Measurements from ENCODE around the gene MAP4K1.
"Not testable (repeated sequence)": the region's sequence is repeated elsewhere in the genome, so short reads cannot be mapped to it uniquely, and the experiment has no call there.

MAP4K1 gene

DNA sequence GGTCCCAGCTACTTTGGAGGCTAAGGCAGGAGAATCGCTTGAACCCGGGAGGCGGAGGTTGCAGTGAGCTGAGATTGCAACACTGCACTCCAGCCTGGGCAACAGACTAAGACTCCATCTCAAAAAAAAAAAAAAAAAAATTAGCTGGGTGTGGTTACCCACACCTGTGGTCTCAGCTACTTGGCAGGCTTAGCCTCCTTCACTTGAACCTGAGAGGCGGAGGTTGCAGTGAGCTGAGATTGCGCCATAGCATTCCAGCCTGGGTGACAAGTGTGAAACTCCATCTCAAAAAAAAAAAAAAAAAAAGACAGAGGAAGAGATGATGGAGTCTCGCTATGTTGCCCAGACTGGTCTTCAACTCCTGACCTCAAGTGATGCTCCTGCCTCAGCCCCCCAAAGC lies 38.4 kb downstream of the MAP4K1 start:
- H3K27me3 ChIP-seq (ENCODE audit: control insufficient read depth in 5 of 5, insufficient read depth in 4 of 5, low read length in 5 of 5); H3K9me3 ChIP-seq (ENCODE audit: control insufficient read depth in 5 of 5, low read length in 5 of 5); H3K36me3 ChIP-seq (ENCODE audit: control insufficient read depth in 5 of 5, insufficient read depth in 5 of 5, low read length in 5 of 5); H3K27ac ChIP-seq (ENCODE audit: low read depth, low read length); H3K9ac ChIP-seq (ENCODE audit: low read length in 5 of 5); H3K4me1 ChIP-seq (ENCODE audit: control insufficient read depth in 5 of 5, insufficient read depth in 5 of 5, low read length in 5 of 5); H3K4me3 ChIP-seq (ENCODE audit: low read depth in 1 of 5, low read length in 5 of 5): not testable (repeated sequence)

DNA sequence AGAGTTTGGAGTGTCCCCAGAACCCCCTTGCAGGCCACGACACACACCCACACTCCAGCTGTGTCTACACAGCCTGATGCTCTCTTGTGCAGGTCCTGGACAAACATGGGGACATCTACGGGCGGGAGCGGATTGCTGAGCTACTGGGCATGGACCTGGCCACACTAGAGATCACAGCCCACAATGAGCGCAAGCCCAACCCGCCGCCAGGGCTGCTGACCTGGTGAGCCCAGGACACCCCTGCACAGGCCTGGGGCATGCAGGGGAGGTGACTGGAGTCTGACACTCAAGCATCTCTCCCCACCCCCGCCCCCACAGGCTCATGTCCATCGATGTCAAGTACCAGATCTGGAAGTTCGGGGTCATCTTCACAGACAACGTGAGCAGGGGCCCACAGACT lies 39.9 kb downstream of the MAP4K1 start:
- H3K4me3 ChIP-seq (ENCODE audit: low read depth in 1 of 5, low read length in 5 of 5) = no peak overlapping the region
- no peaks in the 10 kb centered on the region for H3K4me1 ChIP-seq (ENCODE audit: control insufficient read depth in 5 of 5, insufficient read depth in 5 of 5, low read length in 5 of 5)
- H3K27ac ChIP-seq (ENCODE audit: low read depth, low read length) = no peak overlapping the region
- H3K36me3 ChIP-seq (ENCODE audit: control insufficient read depth in 5 of 5, insufficient read depth in 5 of 5, low read length in 5 of 5) = peaks cover 0 to 8% (median 0%) of the 10 kb centered on the region in 5 donors
- no peaks in the 10 kb centered on the region for H3K9me3 ChIP-seq (ENCODE audit: control insufficient read depth in 5 of 5, low read length in 5 of 5)
- no peaks in the 10 kb centered on the region for H3K27me3 ChIP-seq (ENCODE audit: control insufficient read depth in 5 of 5, insufficient read depth in 4 of 5, low read length in 5 of 5)
- no peak overlapping the region for H3K9ac ChIP-seq (ENCODE audit: low read length in 5 of 5)

DNA sequence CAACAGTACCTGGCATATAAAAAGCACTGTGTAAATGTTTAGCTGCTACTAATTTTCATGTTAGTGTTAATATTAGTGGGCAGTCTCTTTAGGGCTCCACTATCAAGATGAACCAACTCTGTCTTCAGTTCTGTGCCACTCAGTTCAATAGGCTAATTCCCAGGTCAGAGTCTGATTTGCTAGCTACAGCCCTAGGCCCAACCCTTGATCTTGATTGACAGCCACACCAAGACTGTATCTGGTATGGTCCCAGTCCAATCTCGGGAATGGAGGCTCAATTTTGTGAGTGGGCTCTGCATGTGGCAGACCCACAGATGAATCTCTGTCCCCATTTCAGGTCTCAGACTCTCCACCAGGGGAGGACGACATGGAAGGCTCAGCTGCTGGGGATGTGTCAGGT lies 46.1 kb downstream of the MAP4K1 start:
- H3K9ac ChIP-seq (ENCODE audit: low read length in 5 of 5) = no peak overlapping the region
- peaks cover 0 to 9% (median 0%) of the 10 kb centered on the region in 5 donors for H3K36me3 ChIP-seq (ENCODE audit: control insufficient read depth in 5 of 5, insufficient read depth in 5 of 5, low read length in 5 of 5)
- H3K27me3 ChIP-seq (ENCODE audit: control insufficient read depth in 5 of 5, insufficient read depth in 4 of 5, low read length in 5 of 5) = peaks cover 0 to 1% (median 0%) of the 10 kb centered on the region in 5 donors
- H3K4me1 ChIP-seq (ENCODE audit: control insufficient read depth in 5 of 5, insufficient read depth in 5 of 5, low read length in 5 of 5) = no peaks in the 10 kb centered on the region
- no peaks in the 10 kb centered on the region for H3K9me3 ChIP-seq (ENCODE audit: control insufficient read depth in 5 of 5, low read length in 5 of 5)
- H3K4me3 ChIP-seq (ENCODE audit: low read depth in 1 of 5, low read length in 5 of 5) = no peak overlapping the region
- H3K27ac ChIP-seq (ENCODE audit: low read depth, low read length) = no peak overlapping the region

DNA sequence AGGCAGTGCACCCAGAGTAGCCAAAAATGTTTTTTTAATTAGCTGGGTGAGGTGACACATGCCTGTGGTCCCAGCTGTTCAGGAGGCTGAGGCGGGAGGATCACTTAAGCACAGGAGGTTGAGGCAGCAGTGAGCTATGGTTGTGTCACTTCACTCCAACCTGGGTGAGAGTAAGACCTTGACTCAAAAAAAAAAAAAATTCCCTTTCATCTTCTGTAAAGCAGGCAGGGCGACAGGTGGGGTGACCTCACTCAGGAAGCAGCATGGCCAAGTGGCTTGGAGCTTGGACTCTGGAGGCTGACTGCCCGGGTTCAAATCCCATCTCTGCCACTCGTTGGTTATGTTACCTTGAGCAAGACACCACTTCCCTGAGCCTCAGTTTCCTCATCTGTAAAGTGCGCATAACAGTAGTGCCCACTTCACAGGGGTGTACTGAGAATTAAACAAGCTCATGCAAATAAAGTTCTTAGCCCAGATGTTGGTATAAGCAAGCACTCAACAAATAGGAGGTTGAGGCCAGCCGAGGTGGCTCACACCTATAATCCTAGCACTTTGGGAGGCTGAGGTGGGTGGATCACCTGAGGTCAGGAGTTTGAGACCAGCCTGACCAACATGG lies 48.3 kb downstream of the MAP4K1 start:
- H3K27ac ChIP-seq (ENCODE audit: low read depth, low read length) = no peak overlapping the region
- H3K4me3 ChIP-seq (ENCODE audit: low read depth in 1 of 5, low read length in 5 of 5) = no peak overlapping the region
- peaks cover 0 to 6% (median 3%) of the 10 kb centered on the region in 5 donors for H3K27me3 ChIP-seq (ENCODE audit: control insufficient read depth in 5 of 5, insufficient read depth in 4 of 5, low read length in 5 of 5)
- peaks cover 0 to 7% (median 0%) of the 10 kb centered on the region in 5 donors for H3K4me1 ChIP-seq (ENCODE audit: control insufficient read depth in 5 of 5, insufficient read depth in 5 of 5, low read length in 5 of 5)
- no peak overlapping the region for H3K9ac ChIP-seq (ENCODE audit: low read length in 5 of 5)
- H3K36me3 ChIP-seq (ENCODE audit: control insufficient read depth in 5 of 5, insufficient read depth in 5 of 5, low read length in 5 of 5) = peaks cover 0 to 6% (median 0%) of the 10 kb centered on the region in 5 donors
- no peaks in the 10 kb centered on the region for H3K9me3 ChIP-seq (ENCODE audit: control insufficient read depth in 5 of 5, low read length in 5 of 5)

- peaks cover 0 to 7% (median 0%) of the 10 kb centered on the region in 5 donors for H3K4me1 ChIP-seq (ENCODE audit: control insufficient read depth in 5 of 5, insufficient read depth in 5 of 5, low read length in 5 of 5)
- no peak overlapping the region for H3K27ac ChIP-seq (ENCODE audit: low read depth, low read length)
- no peak overlapping the region for H3K9ac ChIP-seq (ENCODE audit: low read length in 5 of 5)
- H3K27me3 ChIP-seq (ENCODE audit: control insufficient read depth in 5 of 5, insufficient read depth in 4 of 5, low read length in 5 of 5) = peaks cover 10 to 16% (median 15%) of the 10 kb centered on the region in 5 donors
- no peaks in the 10 kb centered on the region for H3K9me3 ChIP-seq (ENCODE audit: control insufficient read depth in 5 of 5, low read length in 5 of 5)
- peaks cover 0 to 19% (median 0%) of the 10 kb centered on the region in 5 donors for H3K36me3 ChIP-seq (ENCODE audit: control insufficient read depth in 5 of 5, insufficient read depth in 5 of 5, low read length in 5 of 5)
- peak overlapping the region in 3 of 5 donors; percentile 14 to 40 (median 30) for H3K4me3 ChIP-seq (ENCODE audit: low read depth in 1 of 5, low read length in 5 of 5)
Observed at GRCh38 chr19:38565691-38566105, 52.1 kb downstream of the MAP4K1 start.

DNA sequence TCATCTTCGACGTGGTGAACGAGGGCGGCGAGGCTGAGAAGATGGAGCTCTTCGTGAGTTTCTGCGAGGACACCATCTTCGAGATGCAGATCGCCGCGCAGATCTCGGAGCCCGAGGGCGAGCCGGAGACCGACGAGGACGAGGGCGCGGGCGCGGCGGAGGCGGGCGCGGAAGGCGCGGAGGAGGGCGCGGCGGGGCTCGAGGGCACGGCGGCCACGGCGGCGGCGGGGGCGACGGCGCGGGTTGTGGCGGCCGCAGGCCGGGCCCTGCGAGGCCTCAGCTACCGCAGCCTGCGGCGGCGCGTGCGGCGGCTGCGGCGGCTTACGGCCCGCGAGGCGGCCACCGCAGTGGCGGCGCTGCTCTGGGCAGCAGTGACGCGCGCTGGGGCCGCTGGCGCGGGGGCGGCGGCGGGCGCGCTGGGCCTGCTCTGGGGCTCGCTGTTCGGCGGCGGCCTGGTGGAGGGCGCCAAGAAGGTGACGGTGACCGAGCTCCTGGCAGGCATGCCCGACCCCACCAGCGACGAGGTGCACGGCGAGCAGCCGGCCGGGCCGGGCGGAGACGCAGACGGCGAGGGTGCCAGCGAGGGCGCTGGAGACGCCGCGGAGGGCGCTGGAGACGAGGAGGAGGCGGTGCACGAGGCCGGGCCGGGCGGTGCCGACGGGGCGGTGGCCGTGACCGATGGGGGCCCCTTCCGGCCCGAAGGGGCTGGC lies 52.6 kb downstream of the MAP4K1 start:
- H3K27me3 ChIP-seq (ENCODE audit: control insufficient read depth in 5 of 5, insufficient read depth in 4 of 5, low read length in 5 of 5) = peaks cover 10 to 16% (median 15%) of the 10 kb centered on the region in 5 donors
- H3K36me3 ChIP-seq (ENCODE audit: control insufficient read depth in 5 of 5, insufficient read depth in 5 of 5, low read length in 5 of 5) = peaks cover 0 to 19% (median 0%) of the 10 kb centered on the region in 5 donors
- no peak overlapping the region for H3K27ac ChIP-seq (ENCODE audit: low read depth, low read length)
- peak overlapping the region in 3 of 5 donors; percentile 14 to 40 (median 30) for H3K4me3 ChIP-seq (ENCODE audit: low read depth in 1 of 5, low read length in 5 of 5)
- H3K9me3 ChIP-seq (ENCODE audit: control insufficient read depth in 5 of 5, low read length in 5 of 5) = no peaks in the 10 kb centered on the region
- H3K9ac ChIP-seq (ENCODE audit: low read length in 5 of 5) = no peak overlapping the region
- peaks cover 0 to 7% (median 0%) of the 10 kb centered on the region in 5 donors for H3K4me1 ChIP-seq (ENCODE audit: control insufficient read depth in 5 of 5, insufficient read depth in 5 of 5, low read length in 5 of 5)

- peaks cover 0 to 7% (median 0%) of the 10 kb centered on the region in 5 donors for H3K4me1 ChIP-seq (ENCODE audit: control insufficient read depth in 5 of 5, insufficient read depth in 5 of 5, low read length in 5 of 5)
- no peak overlapping the region for H3K9ac ChIP-seq (ENCODE audit: low read length in 5 of 5)
- H3K36me3 ChIP-seq (ENCODE audit: control insufficient read depth in 5 of 5, insufficient read depth in 5 of 5, low read length in 5 of 5) = peaks cover 0 to 19% (median 0%) of the 10 kb centered on the region in 5 donors
- no peak overlapping the region for H3K4me3 ChIP-seq (ENCODE audit: low read depth in 1 of 5, low read length in 5 of 5)
- no peaks in the 10 kb centered on the region for H3K9me3 ChIP-seq (ENCODE audit: control insufficient read depth in 5 of 5, low read length in 5 of 5)
- peaks cover 10 to 16% (median 15%) of the 10 kb centered on the region in 5 donors for H3K27me3 ChIP-seq (ENCODE audit: control insufficient read depth in 5 of 5, insufficient read depth in 4 of 5, low read length in 5 of 5)
- no peak overlapping the region for H3K27ac ChIP-seq (ENCODE audit: low read depth, low read length)
Observed at GRCh38 chr19:38563475-38563874, 54.3 kb downstream of the MAP4K1 start.

DNA sequence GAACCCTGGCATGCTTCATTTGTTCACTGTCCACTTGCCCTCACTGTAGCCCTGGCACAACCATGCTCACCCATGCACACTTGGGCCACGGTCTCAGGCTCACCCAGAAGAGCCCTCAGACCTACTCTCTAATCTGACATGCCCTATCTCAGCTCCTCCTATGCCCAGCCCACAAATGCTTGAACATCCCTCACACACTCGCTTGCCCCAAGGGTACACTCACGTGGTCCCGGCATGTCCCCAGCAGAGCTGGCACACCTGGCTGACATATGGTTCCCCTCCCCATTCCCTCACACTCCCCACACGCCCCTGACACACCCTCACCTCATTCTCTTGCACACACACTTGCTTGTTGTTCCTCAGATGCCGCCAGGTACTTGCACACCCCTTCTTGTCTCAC lies 55.7 kb downstream of the MAP4K1 start:
- Histone ChIP-seq H3K9ac (ENCODE audit: low read length in 5 of 5) (no peak overlapping the region), H3K4me3 (ENCODE audit: low read depth in 1 of 5, low read length in 5 of 5) (no peak overlapping the region), H3K36me3 (ENCODE audit: control insufficient read depth in 5 of 5, insufficient read depth in 5 of 5, low read length in 5 of 5) (peaks cover 0 to 19% (median 0%) of the 10 kb centered on the region in 5 donors), H3K27ac (ENCODE audit: low read depth, low read length) (no peak overlapping the region), H3K27me3 (ENCODE audit: control insufficient read depth in 5 of 5, insufficient read depth in 4 of 5, low read length in 5 of 5) (peaks cover 10 to 18% (median 15%) of the 10 kb centered on the region in 5 donors), H3K4me1 (ENCODE audit: control insufficient read depth in 5 of 5, insufficient read depth in 5 of 5, low read length in 5 of 5) (peaks cover 0 to 7% (median 0%) of the 10 kb centered on the region in 5 donors), H3K9me3 (ENCODE audit: control insufficient read depth in 5 of 5, low read length in 5 of 5) (no peaks in the 10 kb centered on the region)

- Histone ChIP-seq H3K4me3 (ENCODE audit: low read depth in 1 of 5, low read length in 5 of 5) (no peak overlapping the region), H3K36me3 (ENCODE audit: control insufficient read depth in 5 of 5, insufficient read depth in 5 of 5, low read length in 5 of 5) (peaks cover 0 to 19% (median 0%) of the 10 kb centered on the region in 5 donors), H3K27me3 (ENCODE audit: control insufficient read depth in 5 of 5, insufficient read depth in 4 of 5, low read length in 5 of 5) (peaks cover 10 to 18% (median 14%) of the 10 kb centered on the region in 5 donors), H3K9me3 (ENCODE audit: control insufficient read depth in 5 of 5, low read length in 5 of 5) (no peaks in the 10 kb centered on the region), H3K9ac (ENCODE audit: low read length in 5 of 5) (no peak overlapping the region), H3K27ac (ENCODE audit: low read depth, low read length) (no peak overlapping the region), H3K4me1 (ENCODE audit: control insufficient read depth in 5 of 5, insufficient read depth in 5 of 5, low read length in 5 of 5) (peaks cover 0 to 7% (median 0%) of the 10 kb centered on the region in 5 donors)
Observed at GRCh38 chr19:38561658-38562057, 56.1 kb downstream of the MAP4K1 start.

DNA sequence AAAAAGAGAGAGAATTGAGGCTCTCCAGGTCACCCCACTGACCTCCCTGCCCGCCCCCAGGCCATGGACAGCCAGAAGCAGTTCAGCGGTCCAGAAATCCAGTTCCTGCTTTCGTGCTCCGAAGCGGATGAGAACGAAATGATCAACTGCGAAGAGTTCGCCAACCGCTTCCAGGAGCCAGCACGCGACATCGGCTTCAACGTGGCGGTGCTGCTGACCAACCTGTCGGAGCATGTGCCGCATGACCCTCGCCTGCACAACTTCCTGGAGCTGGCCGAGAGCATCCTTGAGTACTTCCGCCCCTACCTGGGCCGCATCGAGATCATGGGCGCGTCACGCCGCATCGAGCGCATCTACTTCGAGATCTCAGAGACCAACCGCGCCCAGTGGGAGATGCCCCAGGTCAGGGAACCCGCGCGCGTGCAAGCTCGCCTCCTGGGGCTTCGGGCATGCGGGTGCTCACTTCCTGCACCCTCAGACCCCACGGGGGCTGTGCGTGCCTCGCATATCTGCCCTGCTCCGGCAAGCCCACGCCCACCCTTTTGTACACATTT lies 56.6 kb downstream of the MAP4K1 start:
- Histone ChIP-seq H3K36me3 (ENCODE audit: control insufficient read depth in 5 of 5, insufficient read depth in 5 of 5, low read length in 5 of 5) (peaks cover 0 to 19% (median 0%) of the 10 kb centered on the region in 5 donors), H3K27ac (ENCODE audit: low read depth, low read length) (no peak overlapping the region), H3K27me3 (ENCODE audit: control insufficient read depth in 5 of 5, insufficient read depth in 4 of 5, low read length in 5 of 5) (peaks cover 10 to 18% (median 13%) of the 10 kb centered on the region in 5 donors), H3K4me1 (ENCODE audit: control insufficient read depth in 5 of 5, insufficient read depth in 5 of 5, low read length in 5 of 5) (peaks cover 0 to 7% (median 0%) of the 10 kb centered on the region in 5 donors), H3K9me3 (ENCODE audit: control insufficient read depth in 5 of 5, low read length in 5 of 5) (no peaks in the 10 kb centered on the region), H3K4me3 (ENCODE audit: low read depth in 1 of 5, low read length in 5 of 5) (no peak overlapping the region), H3K9ac (ENCODE audit: low read length in 5 of 5) (no peak overlapping the region)
